Endothelial cell of umbilical vein (primary cell): ENCODE measurements around the gene SAYSD1. TPM values are rescaled to one million over a fixed set of nuclear protein-coding genes. Genes with fewer than 3 reads are reported as not detected.

Experiments
- BruUV-seq: library from RNA; stranded (reverse); fragments of 400-500 nt; replicated peaks from 2 replicates; lab custom pipeline; 2021; lab: Mats Ljungman, UMichigan
- CTCF ChIA-PET: fragments of 300-600, 350-600 bp; sonication (Branson Sonifier 250); formaldehyde crosslinking; loops from one replicate; lab custom pipeline; 2021; ENCODE audit warnings: antibody characterized with exemption, inconsistent platforms; lab: Charles Lee
- POLR2A ChIA-PET: fragments of 300-600, 350-600 bp; sonication (Branson Sonifier 250); formaldehyde crosslinking; loops from one replicate; lab custom pipeline; 2021; ENCODE audit warnings: antibody characterized with exemption, inconsistent platforms; lab: Charles Lee
- DNase-seq: peaks from one replicate; pipeline ENCODE4 v3.0.0-alpha.2; 2011; ENCODE audit warnings: low read depth, low spot score
- FAIRE-seq: peaks from 2 replicates; lab custom pipeline; 2011; peaks lifted over from hg19 to GRCh38; lab: Jason Lieb, UNC
- H2AFZ ChIP-seq: 2 replicates; pipeline ENCODE4 v1.6.0; 2012; ENCODE audit warnings: low read depth, low read length, control low read depth, inconsistent platforms
- H3K27ac ChIP-seq: 2 replicates; pipeline ENCODE4 v1.5.1; 2011; ENCODE audit warnings: low read depth, mild to moderate bottlenecking, control low read depth, low read length, moderate library complexity; ENCODE audit not compliant: insufficient read depth
- H3K27me3 ChIP-seq, 2 experiments: 2 replicates each; pipeline versions ENCODE4 v1.6.0 to v1.6.1; 2011; ENCODE audit warnings: low read length in 2 of 2, mixed read lengths in 1 of 2; ENCODE audit not compliant: control insufficient read depth in 2 of 2, insufficient read depth in 2 of 2
- H3K36me3 ChIP-seq, 2 experiments: 2 replicates in 1 of 2; 3 replicates in 1 of 2; pipeline ENCODE4 v1.5.1; 2011; ENCODE audit warnings: low read length in 2 of 2, mild to moderate bottlenecking in 1 of 2, moderate library complexity in 1 of 2; ENCODE audit not compliant: control insufficient read depth in 2 of 2, insufficient read depth in 2 of 2; ENCODE audit errors: extremely low read depth in 1 of 2
- H3K4me1 ChIP-seq: 3 replicates; pipeline ENCODE4 v1.5.1; 2011; ENCODE audit warnings: mild to moderate bottlenecking, low read length; ENCODE audit not compliant: control insufficient read depth, insufficient read depth; ENCODE audit errors: extremely low read depth
- H3K4me2 ChIP-seq: 2 replicates; pipeline ENCODE4 v1.6.1; 2011; ENCODE audit warnings: low read length, control low read depth, mixed read lengths; ENCODE audit not compliant: insufficient read depth
- H3K4me3 ChIP-seq, 3 experiments: fragments of 200-600 bp in 1 of 3; sonication (generic), shearing (Covaris generic) in 1 of 3; replicated peaks in 1 of 3; 2 replicates each; pipeline ENCODE4 v1.5.1; 2011 to 2016; ENCODE audit warnings: control low read depth in 3 of 3, low read length in 3 of 3, mild to moderate bottlenecking in 2 of 3, inconsistent platforms in 1 of 3, low read depth in 1 of 3, moderate library complexity in 1 of 3; ENCODE audit not compliant: insufficient read depth in 1 of 3
- H3K79me2 ChIP-seq: 2 replicates; pipeline ENCODE4 v1.6.0; 2012; ENCODE audit warnings: low read length, inconsistent platforms; ENCODE audit not compliant: control insufficient read depth, insufficient read depth
- H3K9ac ChIP-seq: replicated peaks from 2 replicates; pipeline ENCODE3; 2011; ENCODE audit warnings: low read length, control low read depth; ENCODE audit not compliant: insufficient read depth; ENCODE audit errors: extremely low read depth
- H3K9me1 ChIP-seq: replicated peaks from 3 replicates; pipeline ENCODE4 v1.6.0; 2011; ENCODE audit warnings: mild to moderate bottlenecking, low read length; ENCODE audit not compliant: control insufficient read depth, insufficient read depth; ENCODE audit errors: extremely low read depth
- H3K9me3 ChIP-seq: replicated peaks from 2 replicates; pipeline ENCODE4 v1.5.1; 2012; ENCODE audit warnings: low read length, inconsistent platforms; ENCODE audit not compliant: control insufficient read depth, insufficient read depth
- H4K20me1 ChIP-seq: replicated peaks from 2 replicates; pipeline ENCODE3; 2011; ENCODE audit warnings: mild to moderate bottlenecking, low read length; ENCODE audit not compliant: control insufficient read depth, insufficient read depth; ENCODE audit errors: extremely low read depth
- CTCF ChIP-seq, 2 donors: IDR thresholded peaks; 1 replicate in 1 of 2; 2 replicates in 1 of 2; pipeline ENCODE4 v1.5.1; 2011; ENCODE audit warnings: low read length in 2 of 2, mild to moderate bottlenecking in 2 of 2, moderate library complexity in 2 of 2, control low read depth in 1 of 2, inconsistent platforms in 1 of 2, low read depth in 1 of 2; ENCODE audit not compliant: insufficient read depth in 1 of 2; ENCODE audit errors: extremely low read depth in 1 of 2
- EZH2 ChIP-seq: IDR thresholded peaks from 2 replicates; pipeline ENCODE4 v1.6.1; 2012; ENCODE audit warnings: borderline replicate concordance, low read depth, mild to moderate bottlenecking, moderate library complexity, low read length, inconsistent platforms; ENCODE audit not compliant: severe bottlenecking
- FOS ChIP-seq: IDR thresholded peaks from 2 replicates; pipeline ENCODE4 v1.6.1; 2011; ENCODE audit warnings: mild to moderate bottlenecking, low read length, moderate library complexity, borderline replicate concordance; ENCODE audit not compliant: insufficient read depth
- GATA2 ChIP-seq: IDR thresholded peaks from 2 replicates; pipeline ENCODE4 v1.7.0; 2011; ENCODE audit warnings: low read depth, mild to moderate bottlenecking, moderate library complexity, mixed read lengths, low read length; ENCODE audit not compliant: insufficient read length, insufficient read depth
- JUN ChIP-seq: IDR thresholded peaks from 2 replicates; pipeline ENCODE4 v1.6.1; 2011; ENCODE audit warnings: borderline replicate concordance, low read depth; ENCODE audit not compliant: insufficient read length, insufficient read depth
- MYC ChIP-seq: IDR thresholded peaks from one replicate; pipeline ENCODE4 v1.6.1; 2011; ENCODE audit warnings: mild to moderate bottlenecking, low read depth, low read length
- POLR2A ChIP-seq: IDR thresholded peaks from 2 replicates; pipeline ENCODE4 v1.6.1; 2012; ENCODE audit warnings: low read depth, mild to moderate bottlenecking, control low read depth, low read length
- POLR2AphosphoS5 ChIP-seq: IDR thresholded peaks from 2 replicates; pipeline ENCODE4 v1.6.1; 2012; ENCODE audit warnings: low read depth, mild to moderate bottlenecking, control low read depth, low read length, moderate library complexity; ENCODE audit not compliant: insufficient read depth
- dilution Hi-C: fragments of 300-500 bp; cut with MboI; formaldehyde crosslinking; loops from one replicate; pipeline ENCODE4 v1.15.0; 2019; ENCODE audit warnings: low sequenced_read_pairs; ENCODE audit not compliant: extremely low pct_ligation_motif_present
- intact Hi-C: fragments of 100-400 bp; cut with micrococcal nuclease; formaldehyde crosslinking; loops from one replicate; pipeline ENCODE4 v1.10.0; 2022
- polyA plus RNA-seq, 4 experiments: library from polyadenylated mRNA; depleted of rRNA in 3 of 4; stranded (reverse) in 3 of 4; unstranded in 1 of 4; fragments of >200 nt; gene quantifications; 2 replicates each; pipeline versions ENCODE4 v1.2.1 to v1.2.3, GENCODE V29; 2011 to 2012; ENCODE audit warnings: missing spikeins in 1 of 4
- total RNA-seq: library from RNA; stranded (reverse); gene quantifications from 2 replicates; pipeline ENCODE4 v1.2.3, GENCODE V29; 2021
- TF ChIP-seq, protein P1 (sequence below): IDR thresholded peaks from 2 replicates; pipeline ENCODE4 v1.6.1; 2011; ENCODE audit not compliant: insufficient read depth, insufficient read length

The SAYSD1 gene
- total and polyA plus RNA-seq, 2 donors (not counting 3 experiments of a cell fraction or from before 2014, with no cell fraction given), result 9.0 to 9.7 TPM

- no peaks in the 10 kb centered on the region for H3K79me2 ChIP-seq
- no peak overlapping the region for H3K4me2 ChIP-seq
- H3K27ac ChIP-seq, result no peak overlapping the region
- no peak for FAIRE-seq
- H2AFZ ChIP-seq, result no peak overlapping the region
- ChIA-PET POLR2A (no interaction called here), CTCF (interaction anchor here (0.9 to 1.3 kb wide), 2 partner anchors 218 to 1831 kb away, joined by 3 to 4 read pairs; no protein-coding TSS in a partner anchor)
- intact Hi-C loops, result no loop called here
- H3K27me3 ChIP-seq, result peaks cover 0 to 8% of the 10 kb centered on the region in 2 experiments
- H3K9me1 ChIP-seq, result no peaks in the 10 kb centered on the region
- H4K20me1 ChIP-seq, result no peaks in the 10 kb centered on the region
- H3K36me3 ChIP-seq, result no peaks in the 10 kb centered on the region
- dilution Hi-C loops, result no loop called here
- peaks cover 4% of the 10 kb centered on the region for H3K4me1 ChIP-seq
- no peak overlapping the region for H3K4me3 ChIP-seq
- BruUV-seq, result no TSS peak
- DNase-seq, result no peak
- TF ChIP-seq MYC, result no peak
- no peak for TF ChIP-seq JUN
- TF ChIP-seq GATA2, result no peak
- no peak for TF ChIP-seq POLR2AphosphoS5
- no peak overlapping the region for H3K9ac ChIP-seq
- no peaks in the 10 kb centered on the region for H3K9me3 ChIP-seq
These were observed 29.7 kb downstream of the SAYSD1 start for GRCh38 chr6:39085129-39085797.

DNA sequence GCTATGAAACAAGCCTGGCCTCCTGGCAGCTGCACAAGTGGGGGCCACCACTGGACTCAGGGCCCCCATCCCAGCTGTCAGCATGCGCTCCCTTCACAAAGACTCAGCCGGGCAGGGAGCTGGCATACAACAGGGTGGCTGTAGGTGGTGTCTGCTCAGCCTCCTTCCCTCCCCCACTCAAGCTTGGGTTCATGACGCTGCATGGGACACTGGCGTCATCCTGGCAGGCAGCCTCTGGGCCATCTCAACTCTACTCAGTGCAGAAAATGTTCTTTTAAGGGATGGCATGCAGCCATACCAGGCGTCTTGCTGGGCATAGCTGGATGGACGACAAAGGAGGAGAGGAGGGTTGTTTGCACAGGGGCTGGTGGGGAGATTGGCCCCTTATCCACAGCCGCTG lies 30.5 kb downstream of the SAYSD1 start:
- Histone ChIP-seq H3K9ac (no peak overlapping the region), H3K9me1 (no peaks in the 10 kb centered on the region), H3K4me1 (no peaks in the 10 kb centered on the region), H3K27ac (no peak overlapping the region), H3K27me3 (peaks cover 0 to 8% of the 10 kb centered on the region in 2 experiments), H4K20me1 (no peaks in the 10 kb centered on the region), H2AFZ (no peak overlapping the region), H3K79me2 (no peaks in the 10 kb centered on the region), H3K9me3 (no peaks in the 10 kb centered on the region), H3K36me3 (no peaks in the 10 kb centered on the region), H3K4me2 (no peak overlapping the region), H3K4me3 (no peak overlapping the region)
- dilution Hi-C loops (no loop called here), intact Hi-C loops (no loop called here)
- TF ChIP-seq EZH2 (no peak), POLR2A (no peak), MYC (no peak), FOS (no peak), CTCF (IDR thresholded peaks at IDR 0.05; ENCODE audit: extremely low read depth in 1 of 2, insufficient read depth in 1 of 2, low read depth in 1 of 2, low read length in 2 of 2) (no peak), POLR2AphosphoS5 (no peak), JUN (no peak)
- TF ChIP-seq, protein P1, sequence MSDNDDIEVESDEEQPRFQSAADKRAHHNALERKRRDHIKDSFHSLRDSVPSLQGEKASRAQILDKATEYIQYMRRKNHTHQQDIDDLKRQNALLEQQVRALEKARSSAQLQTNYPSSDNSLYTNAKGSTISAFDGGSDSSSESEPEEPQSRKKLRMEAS, result no peak
- FAIRE-seq (no peak), DNase-seq (no peak)
- ChIA-PET POLR2A (no interaction called here), CTCF (interaction anchor here (0.9 to 1.3 kb wide), 2 partner anchors 219 to 1832 kb away, joined by 3 to 4 read pairs; no protein-coding TSS in a partner anchor)
- no TSS peak for BruUV-seq
